WTC11 (cell line): ENCODE results near the gene ATG7. TPM values are rescaled to one million over a fixed set of nuclear protein-coding genes. Genes with fewer than 3 reads are reported as not detected.
A peak's percentile ranks its signal among the peaks of the same experiment; 100 is the strongest.

ENCODE experiments used
- ATAC-seq: fragments of 200-7000 bp; cut with Tn5 transposase; 2 replicates; pipeline ENCODE4 v1.10.0; 2021; ENCODE audit warnings: mild to moderate bottlenecking, moderate library complexity
- CTCF ChIA-PET: fragments of 300-600 bp; sonication (Branson Sonifier 250); formaldehyde crosslinking; loops from one replicate; lab custom pipeline; 2021; ENCODE audit warnings: antibody characterized with exemption; lab: Charles Lee
- POLR2A ChIA-PET: fragments of 350-600 bp; sonication (Branson Sonifier 250); formaldehyde crosslinking; loops from one replicate; lab custom pipeline; 2021; ENCODE audit warnings: antibody characterized with exemption; lab: Charles Lee
- DNase-seq: peaks from one replicate; pipeline ENCODE4 v3.0.0; 2021; ENCODE audit warnings: low spot score
- H3K27ac Mint-ChIP-seq: 2 replicates; pipeline ENCODE4 v1.8.0; 2021; ENCODE audit warnings: mixed read lengths
- H3K27me3 Mint-ChIP-seq: 2 replicates; pipeline ENCODE4 v1.8.0; 2021; ENCODE audit warnings: low read depth, mild to moderate bottlenecking, moderate library complexity, mixed read lengths
- H3K36me3 Mint-ChIP-seq: 2 replicates; pipeline ENCODE4 v1.8.0; 2021; ENCODE audit warnings: mixed read lengths
- H3K4me1 Mint-ChIP-seq: 2 replicates; pipeline ENCODE4 v1.8.0; 2022; ENCODE audit warnings: mixed read lengths
- H3K4me3 Mint-ChIP-seq: 2 replicates; pipeline ENCODE4 v1.8.0; 2021; ENCODE audit warnings: mild to moderate bottlenecking, moderate library complexity, mixed read lengths
- H3K9me3 Mint-ChIP-seq: 2 replicates; pipeline ENCODE4 v1.8.0; 2021; ENCODE audit warnings: mixed read lengths
- CREM ChIP-seq: sonication (generic); formaldehyde crosslinking; IDR thresholded peaks from 2 replicates; pipeline ENCODE4 v1.8.1; 2022; ENCODE audit warnings: mild to moderate bottlenecking, missing genetic modification reagents, moderate library complexity
- GABPB1 ChIP-seq: sonication (generic); formaldehyde crosslinking; IDR thresholded peaks from 2 replicates; pipeline ENCODE4 v1.8.1; 2023; ENCODE audit warnings: mild to moderate bottlenecking, missing genetic modification reagents
- JAZF1 ChIP-seq: fragments of 250-450 bp; sonication (Bioruptor Pico); IDR thresholded peaks from 2 replicates; pipeline ENCODE4 v1.9.0; 2021; ENCODE audit warnings: moderate library complexity, mild to moderate bottlenecking, inconsistent platforms
- NFYB ChIP-seq: sonication (generic); formaldehyde crosslinking; conservative IDR thresholded peaks from 2 replicates; pipeline ENCODE4 v1.8.0; 2022; ENCODE audit warnings: low read depth, missing genetic modification reagents
- NR1H2 ChIP-seq: sonication (generic); formaldehyde crosslinking; IDR thresholded peaks from 2 replicates; pipeline ENCODE4 v1.9.0; 2021; ENCODE audit warnings: mild to moderate bottlenecking, moderate library complexity, missing genetic modification reagents
- PRRX2 ChIP-seq: fragments of 250-450 bp; sonication (Bioruptor Pico); IDR thresholded peaks from 2 replicates; pipeline ENCODE4 v1.8.0; 2021; ENCODE audit warnings: mild to moderate bottlenecking
- RORB ChIP-seq: fragments of 250-450 bp; sonication (Bioruptor Pico); IDR thresholded peaks from 2 replicates; pipeline ENCODE4 v1.9.0; 2021; ENCODE audit warnings: mild to moderate bottlenecking
- TCF7 ChIP-seq: sonication (generic); formaldehyde crosslinking; IDR thresholded peaks from 2 replicates; pipeline ENCODE4 v1.8.0; 2022; ENCODE audit warnings: mild to moderate bottlenecking, low read depth, missing genetic modification reagents, moderate library complexity
- TP53 ChIP-seq: sonication (generic); formaldehyde crosslinking; IDR thresholded peaks from 2 replicates; pipeline ENCODE4 v1.8.1; 2023; ENCODE audit warnings: mild to moderate bottlenecking, missing genetic modification reagents
- ZNF121 ChIP-seq: sonication (generic); formaldehyde crosslinking; IDR thresholded peaks from 2 replicates; pipeline ENCODE4 v1.8.0; 2023; ENCODE audit warnings: missing genetic modification reagents
- ZNF317 ChIP-seq: sonication (generic); formaldehyde crosslinking; IDR thresholded peaks from 2 replicates; pipeline ENCODE4 v1.8.1; 2023; ENCODE audit warnings: low read depth, mild to moderate bottlenecking, moderate library complexity, missing genetic modification reagents, borderline replicate concordance
- ZNF416 ChIP-seq: fragments of 250-450 bp; sonication (Bioruptor Pico); IDR thresholded peaks from 2 replicates; pipeline ENCODE4 v1.9.0; 2021; ENCODE audit warnings: mild to moderate bottlenecking, inconsistent platforms
- total RNA-seq: library from RNA; stranded (reverse); gene quantifications from 3 replicates; pipeline ENCODE4 v1.2.3, GENCODE V29; 2021
- TF ChIP-seq, protein P1 (sequence below): sonication (generic); formaldehyde crosslinking; IDR thresholded peaks from 2 replicates; pipeline ENCODE4 v1.8.1; 2023; ENCODE audit warnings: mild to moderate bottlenecking, moderate library complexity, missing genetic modification reagents
- TF ChIP-seq, protein P2 (sequence below): sonication (generic); formaldehyde crosslinking; IDR thresholded peaks from 2 replicates; pipeline ENCODE4 v1.8.0; 2022; ENCODE audit warnings: missing genetic modification reagents
- TF ChIP-seq, protein P3 (sequence below): sonication (generic); formaldehyde crosslinking; IDR thresholded peaks from 2 replicates; pipeline ENCODE4 v1.8.1; 2023; ENCODE audit warnings: mild to moderate bottlenecking, missing genetic modification reagents
- TF ChIP-seq, protein P4 (sequence below): sonication (generic); formaldehyde crosslinking; IDR thresholded peaks from 2 replicates; pipeline ENCODE4 v1.8.0; 2022; ENCODE audit warnings: mild to moderate bottlenecking, missing genetic modification reagents
- TF ChIP-seq, protein P5 (sequence below): fragments of 250-450 bp; sonication (Bioruptor Pico); IDR thresholded peaks from 2 replicates; pipeline ENCODE4 v1.9.0; 2021; ENCODE audit warnings: mild to moderate bottlenecking, borderline replicate concordance
- TF ChIP-seq, protein P6 (sequence below): sonication (generic); formaldehyde crosslinking; IDR thresholded peaks from 2 replicates; pipeline ENCODE4 v1.8.1; 2022; ENCODE audit warnings: mild to moderate bottlenecking, moderate library complexity, missing genetic modification reagents

The ATG7 gene
- total RNA-seq, 1 experiment from 2014 or later = 17.5 TPM

DNA sequence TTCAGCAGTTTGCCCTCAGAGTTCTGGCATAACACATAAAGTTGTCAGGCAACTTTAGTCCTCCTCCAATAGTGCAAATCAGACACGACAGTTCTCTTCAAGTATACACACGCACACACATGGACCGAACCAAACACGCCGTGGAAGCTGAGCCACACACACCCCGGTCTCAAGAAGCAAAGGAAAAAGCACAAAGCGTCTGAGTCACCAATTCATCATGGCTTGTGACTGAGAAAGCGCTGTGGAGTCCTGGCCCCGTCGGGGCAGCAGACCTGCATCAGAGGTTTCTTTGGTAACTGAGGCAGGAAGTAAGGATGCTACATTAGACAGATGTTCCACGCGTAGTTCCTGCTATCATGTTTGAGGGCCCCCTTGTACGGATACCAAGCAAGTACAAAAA is 285.8 kb downstream of the ATG7 start:
- peaks cover 14% of the 10 kb centered on the region; the same call in 1 of the 2 replicates for H3K36me3 Mint-ChIP-seq
- TF ChIP-seq ZNF317 (no peak), RORB (no peak), GABPB1 (CRISPR knock-in tag) (no peak), CREM (CRISPR knock-in tag) (no peak), ZNF416 (no peak), NFYB (no peak), JAZF1 (CRISPR knock-in tag) (no peak), TCF7 (CRISPR knock-in tag) (no peak)
- TF ChIP-seq, protein P1, sequence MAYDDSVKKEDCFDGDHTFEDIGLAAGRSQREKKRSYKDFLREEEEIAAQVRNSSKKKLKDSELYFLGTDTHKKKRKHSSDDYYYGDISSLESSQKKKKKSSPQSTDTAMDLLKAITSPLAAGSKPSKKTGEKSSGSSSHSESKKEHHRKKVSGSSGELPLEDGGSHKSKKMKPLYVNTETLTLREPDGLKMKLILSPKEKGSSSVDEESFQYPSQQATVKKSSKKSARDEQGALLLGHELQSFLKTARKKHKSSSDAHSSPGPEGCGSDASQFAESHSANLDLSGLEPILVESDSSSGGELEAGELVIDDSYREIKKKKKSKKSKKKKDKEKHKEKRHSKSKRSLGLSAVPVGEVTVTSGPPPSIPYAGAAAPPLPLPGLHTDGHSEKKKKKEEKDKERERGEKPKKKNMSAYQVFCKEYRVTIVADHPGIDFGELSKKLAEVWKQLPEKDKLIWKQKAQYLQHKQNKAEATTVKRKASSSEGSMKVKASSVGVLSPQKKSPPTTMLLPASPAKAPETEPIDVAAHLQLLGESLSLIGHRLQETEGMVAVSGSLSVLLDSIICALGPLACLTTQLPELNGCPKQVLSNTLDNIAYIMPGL = no peak
- TF ChIP-seq, protein P2, sequence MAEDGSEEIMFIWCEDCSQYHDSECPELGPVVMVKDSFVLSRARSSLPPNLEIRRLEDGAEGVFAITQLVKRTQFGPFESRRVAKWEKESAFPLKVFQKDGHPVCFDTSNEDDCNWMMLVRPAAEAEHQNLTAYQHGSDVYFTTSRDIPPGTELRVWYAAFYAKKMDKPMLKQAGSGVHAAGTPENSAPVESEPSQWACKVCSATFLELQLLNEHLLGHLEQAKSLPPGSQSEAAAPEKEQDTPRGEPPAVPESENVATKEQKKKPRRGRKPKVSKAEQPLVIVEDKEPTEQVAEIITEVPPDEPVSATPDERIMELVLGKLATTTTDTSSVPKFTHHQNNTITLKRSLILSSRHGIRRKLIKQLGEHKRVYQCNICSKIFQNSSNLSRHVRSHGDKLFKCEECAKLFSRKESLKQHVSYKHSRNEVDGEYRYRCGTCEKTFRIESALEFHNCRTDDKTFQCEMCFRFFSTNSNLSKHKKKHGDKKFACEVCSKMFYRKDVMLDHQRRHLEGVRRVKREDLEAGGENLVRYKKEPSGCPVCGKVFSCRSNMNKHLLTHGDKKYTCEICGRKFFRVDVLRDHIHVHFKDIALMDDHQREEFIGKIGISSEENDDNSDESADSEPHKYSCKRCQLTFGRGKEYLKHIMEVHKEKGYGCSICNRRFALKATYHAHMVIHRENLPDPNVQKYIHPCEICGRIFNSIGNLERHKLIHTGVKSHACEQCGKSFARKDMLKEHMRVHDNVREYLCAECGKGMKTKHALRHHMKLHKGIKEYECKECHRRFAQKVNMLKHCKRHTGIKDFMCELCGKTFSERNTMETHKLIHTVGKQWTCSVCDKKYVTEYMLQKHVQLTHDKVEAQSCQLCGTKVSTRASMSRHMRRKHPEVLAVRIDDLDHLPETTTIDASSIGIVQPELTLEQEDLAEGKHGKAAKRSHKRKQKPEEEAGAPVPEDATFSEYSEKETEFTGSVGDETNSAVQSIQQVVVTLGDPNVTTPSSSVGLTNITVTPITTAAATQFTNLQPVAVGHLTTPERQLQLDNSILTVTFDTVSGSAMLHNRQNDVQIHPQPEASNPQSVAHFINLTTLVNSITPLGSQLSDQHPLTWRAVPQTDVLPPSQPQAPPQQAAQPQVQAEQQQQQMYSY (CRISPR knock-in tag) = no peak
- TF ChIP-seq, protein P3, sequence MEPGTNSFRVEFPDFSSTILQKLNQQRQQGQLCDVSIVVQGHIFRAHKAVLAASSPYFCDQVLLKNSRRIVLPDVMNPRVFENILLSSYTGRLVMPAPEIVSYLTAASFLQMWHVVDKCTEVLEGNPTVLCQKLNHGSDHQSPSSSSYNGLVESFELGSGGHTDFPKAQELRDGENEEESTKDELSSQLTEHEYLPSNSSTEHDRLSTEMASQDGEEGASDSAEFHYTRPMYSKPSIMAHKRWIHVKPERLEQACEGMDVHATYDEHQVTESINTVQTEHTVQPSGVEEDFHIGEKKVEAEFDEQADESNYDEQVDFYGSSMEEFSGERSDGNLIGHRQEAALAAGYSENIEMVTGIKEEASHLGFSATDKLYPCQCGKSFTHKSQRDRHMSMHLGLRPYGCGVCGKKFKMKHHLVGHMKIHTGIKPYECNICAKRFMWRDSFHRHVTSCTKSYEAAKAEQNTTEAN (CRISPR knock-in tag) = no peak
- TF ChIP-seq, protein P4, sequence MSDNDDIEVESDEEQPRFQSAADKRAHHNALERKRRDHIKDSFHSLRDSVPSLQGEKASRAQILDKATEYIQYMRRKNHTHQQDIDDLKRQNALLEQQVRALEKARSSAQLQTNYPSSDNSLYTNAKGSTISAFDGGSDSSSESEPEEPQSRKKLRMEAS (CRISPR knock-in tag) = no peak
- TF ChIP-seq, protein P5, sequence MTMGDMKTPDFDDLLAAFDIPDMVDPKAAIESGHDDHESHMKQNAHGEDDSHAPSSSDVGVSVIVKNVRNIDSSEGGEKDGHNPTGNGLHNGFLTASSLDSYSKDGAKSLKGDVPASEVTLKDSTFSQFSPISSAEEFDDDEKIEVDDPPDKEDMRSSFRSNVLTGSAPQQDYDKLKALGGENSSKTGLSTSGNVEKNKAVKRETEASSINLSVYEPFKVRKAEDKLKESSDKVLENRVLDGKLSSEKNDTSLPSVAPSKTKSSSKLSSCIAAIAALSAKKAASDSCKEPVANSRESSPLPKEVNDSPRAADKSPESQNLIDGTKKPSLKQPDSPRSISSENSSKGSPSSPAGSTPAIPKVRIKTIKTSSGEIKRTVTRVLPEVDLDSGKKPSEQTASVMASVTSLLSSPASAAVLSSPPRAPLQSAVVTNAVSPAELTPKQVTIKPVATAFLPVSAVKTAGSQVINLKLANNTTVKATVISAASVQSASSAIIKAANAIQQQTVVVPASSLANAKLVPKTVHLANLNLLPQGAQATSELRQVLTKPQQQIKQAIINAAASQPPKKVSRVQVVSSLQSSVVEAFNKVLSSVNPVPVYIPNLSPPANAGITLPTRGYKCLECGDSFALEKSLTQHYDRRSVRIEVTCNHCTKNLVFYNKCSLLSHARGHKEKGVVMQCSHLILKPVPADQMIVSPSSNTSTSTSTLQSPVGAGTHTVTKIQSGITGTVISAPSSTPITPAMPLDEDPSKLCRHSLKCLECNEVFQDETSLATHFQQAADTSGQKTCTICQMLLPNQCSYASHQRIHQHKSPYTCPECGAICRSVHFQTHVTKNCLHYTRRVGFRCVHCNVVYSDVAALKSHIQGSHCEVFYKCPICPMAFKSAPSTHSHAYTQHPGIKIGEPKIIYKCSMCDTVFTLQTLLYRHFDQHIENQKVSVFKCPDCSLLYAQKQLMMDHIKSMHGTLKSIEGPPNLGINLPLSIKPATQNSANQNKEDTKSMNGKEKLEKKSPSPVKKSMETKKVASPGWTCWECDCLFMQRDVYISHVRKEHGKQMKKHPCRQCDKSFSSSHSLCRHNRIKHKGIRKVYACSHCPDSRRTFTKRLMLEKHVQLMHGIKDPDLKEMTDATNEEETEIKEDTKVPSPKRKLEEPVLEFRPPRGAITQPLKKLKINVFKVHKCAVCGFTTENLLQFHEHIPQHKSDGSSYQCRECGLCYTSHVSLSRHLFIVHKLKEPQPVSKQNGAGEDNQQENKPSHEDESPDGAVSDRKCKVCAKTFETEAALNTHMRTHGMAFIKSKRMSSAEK (CRISPR knock-in tag) = no peak
- ChIA-PET POLR2A (no interaction called here), CTCF (interaction anchor here (0.6 kb wide), 1 partner anchor 128 kb away, joined by 6 read pairs; no protein-coding TSS in a partner anchor)
- peak overlapping the region; percentile 44 for H3K27ac Mint-ChIP-seq
- ATAC-seq = no peak
- no peak overlapping the region for H3K4me3 Mint-ChIP-seq
- H3K9me3 Mint-ChIP-seq = no peaks in the 10 kb centered on the region
- H3K27me3 Mint-ChIP-seq = no peaks in the 10 kb centered on the region
- H3K4me1 Mint-ChIP-seq = peaks cover 9% of the 10 kb centered on the region
- no peak for DNase-seq

DNA sequence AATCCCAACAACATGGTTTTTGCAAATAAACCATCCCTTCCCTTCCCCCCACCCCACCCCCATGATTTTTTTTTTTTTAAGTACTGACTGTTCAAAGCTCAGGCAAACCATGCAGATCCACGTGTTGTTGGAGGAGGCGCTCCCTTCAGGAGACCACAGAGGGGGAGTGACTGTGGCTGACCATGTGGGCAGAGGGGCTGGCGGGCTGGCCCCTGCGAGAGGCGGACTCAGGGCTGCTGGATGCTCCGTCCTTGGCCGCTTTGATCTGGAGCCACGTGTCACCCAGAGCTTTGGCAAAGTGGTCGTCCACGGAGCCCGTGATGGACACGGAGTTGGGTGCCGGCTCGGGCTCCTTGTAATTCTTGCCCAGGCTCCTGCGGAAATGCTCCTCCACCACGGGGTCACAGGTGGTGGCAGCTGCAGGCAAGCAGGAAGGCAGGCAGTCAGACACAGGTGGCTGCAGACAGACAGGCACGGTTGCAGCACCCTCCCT is 286.3 kb downstream of the ATG7 start:
- H3K4me3 Mint-ChIP-seq = no peak overlapping the region
- H3K9me3 Mint-ChIP-seq = no peaks in the 10 kb centered on the region
- ChIA-PET CTCF (no interaction called here), POLR2A (no interaction called here)
- no peaks in the 10 kb centered on the region for H3K27me3 Mint-ChIP-seq
- DNase-seq = no peak
- peak overlapping the region; percentile 44; the same call in 1 of the 2 replicates for H3K27ac Mint-ChIP-seq
- H3K36me3 Mint-ChIP-seq = peaks cover 19% of the 10 kb centered on the region; the same call in 1 of the 2 replicates
- peaks cover 9% of the 10 kb centered on the region for H3K4me1 Mint-ChIP-seq
- ATAC-seq = no peak
- TF ChIP-seq PRRX2 (CRISPR knock-in tag) (no peak), NR1H2 (CRISPR knock-in tag) (no peak), ZNF121 (no peak), TP53 (no peak)
- TF ChIP-seq, protein P6, sequence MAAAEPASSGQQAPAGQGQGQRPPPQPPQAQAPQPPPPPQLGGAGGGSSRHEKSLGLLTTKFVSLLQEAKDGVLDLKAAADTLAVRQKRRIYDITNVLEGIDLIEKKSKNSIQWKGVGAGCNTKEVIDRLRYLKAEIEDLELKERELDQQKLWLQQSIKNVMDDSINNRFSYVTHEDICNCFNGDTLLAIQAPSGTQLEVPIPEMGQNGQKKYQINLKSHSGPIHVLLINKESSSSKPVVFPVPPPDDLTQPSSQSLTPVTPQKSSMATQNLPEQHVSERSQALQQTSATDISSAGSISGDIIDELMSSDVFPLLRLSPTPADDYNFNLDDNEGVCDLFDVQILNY (CRISPR knock-in tag) = no peak
- TF ChIP-seq, protein P2 (CRISPR knock-in tag) = no peak
